H1 (cell line): ENCODE results near the gene GID8. TPM values are rescaled to one million over a fixed set of nuclear protein-coding genes. Genes with fewer than 3 reads are reported as not detected.

ENCODE experiments used
- BACH1 ChIP-seq: IDR thresholded peaks from 2 replicates; pipeline ENCODE4 v1.6.1; 2012; ENCODE audit warnings: low read length, improper control_type of control experiment
- MAFK ChIP-seq: IDR thresholded peaks from 2 replicates; pipeline ENCODE4 v1.6.1; 2012; ENCODE audit warnings: low read depth, mild to moderate bottlenecking, improper control_type of control experiment, low read length
- RBBP5 ChIP-seq: IDR thresholded peaks from 2 replicates; pipeline ENCODE4 v1.7.1; 2012; ENCODE audit warnings: low read depth, mild to moderate bottlenecking, inconsistent platforms, low read length, moderate library complexity, borderline replicate concordance
- SIN3A ChIP-seq, 2 experiments: IDR thresholded peaks in 1 of 2; conservative IDR thresholded peaks in 1 of 2; 2 replicates each; pipeline ENCODE4 v1.6.1; 2011 to 2012; ENCODE audit warnings: low read length in 2 of 2, improper control_type of control experiment in 1 of 2, low read depth in 1 of 2, mild to moderate bottlenecking in 1 of 2
- TAF1 ChIP-seq: IDR thresholded peaks from 2 replicates; pipeline ENCODE4 v1.6.1; 2011; ENCODE audit warnings: mild to moderate bottlenecking, low read depth, low read length
- ZNF274 ChIP-seq: IDR thresholded peaks from 2 replicates; pipeline ENCODE4 v1.7.0; 2012; ENCODE audit warnings: low read length, borderline replicate concordance; ENCODE audit errors: extremely low read depth
- polyA plus RNA-seq, 7 experiments: library from polyadenylated mRNA; depleted of rRNA in 3 of 7; stranded (reverse) in 5 of 7; unstranded in 2 of 7; fragments of >200 nt in 5 of 7; fragments of 200-250 nt in 2 of 7; gene quantifications; 1 replicate in 5 of 7; 2 replicates in 1 of 7; 4 replicates in 1 of 7; pipeline versions ENCODE4 v1.2.1 to v1.2.3, GENCODE V29; 2011 to 2013; ENCODE audit warnings: missing spikeins in 2 of 7, mixed read lengths in 2 of 7
- total RNA-seq: library from RNA; stranded (reverse); fragmentation: NEBNext Ultra II Directional; extraction: Animal tissue kit (Norgen Biotek cat#: 25700); gene quantifications from 2 replicates; pipeline ENCODE4 v1.2.1, GENCODE V29; 2021

GID8 gene
- total and polyA plus RNA-seq, 2 of the 8 experiments (the other 6 are each of a cell fraction or from before 2014, with no cell fraction given): 39.7 to 72.9 TPM

DNA sequence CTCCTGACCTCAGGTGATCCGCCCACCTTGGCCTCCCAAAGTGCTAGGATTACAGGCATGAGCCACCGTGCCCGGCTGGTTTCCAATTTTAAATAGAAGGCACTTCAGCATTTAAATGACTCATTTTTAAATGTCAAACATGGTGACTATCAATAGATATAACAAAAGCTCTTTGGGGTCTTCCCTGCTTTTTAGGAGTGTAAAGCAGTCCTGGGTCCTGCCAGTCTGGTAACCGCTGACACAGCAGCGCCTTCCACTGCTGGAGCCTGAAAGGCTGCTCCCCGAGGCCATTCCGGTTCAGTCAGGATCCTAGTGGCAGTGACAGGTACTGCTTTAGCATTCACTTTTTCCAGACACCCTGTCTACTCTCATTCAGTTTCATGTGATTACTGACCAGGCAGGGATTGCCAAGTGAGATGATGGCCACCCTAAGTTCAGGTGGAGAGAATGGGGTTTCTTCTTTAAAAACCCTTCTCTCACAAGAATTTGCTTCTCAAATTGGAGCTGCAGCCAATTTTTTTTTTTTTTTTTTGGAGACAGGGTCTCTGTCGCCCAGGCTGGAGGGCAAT lies 16.7 kb upstream of the GID8 start (continued):
- TF ChIP-seq TAF1 (0 out of 2 replicates have a peak, but pooled peaks have one; percentile 19), SIN3A (conservative IDR thresholded peaks at IDR 0.05 in 1 of 2, IDR thresholded peaks at IDR 0.05 in 1 of 2; ENCODE audit: low read depth in 1 of 2, low read length in 2 of 2) (peak in 1 of 2 experiments; percentile 79; a peak in 1 of 4 replicates), BACH1 (no peak), ZNF274 (no peak), MAFK (peak; percentile 63; the same call in 1 of the 2 replicates), RBBP5 (no peak)
